Thymus (tissue), 14 donors: Measurements from ENCODE around the gene CALM1. TPM values are rescaled to one million over a fixed set of nuclear protein-coding genes. Genes with fewer than 3 reads are reported as not detected.

Experiments used
- DNase-seq, 9 donors: peaks; one replicate each; pipeline ENCODE4 v3.0.0-alpha.2; 2013; ENCODE audit warnings: low spot score in 9 of 9, low read depth in 6 of 9, missing footprints in 1 of 9
- H3K27ac ChIP-seq, 2 donors: one replicate each; pipeline ENCODE4 v1.5.1; 2013; ENCODE audit warnings: control low read depth in 1 of 2, low read depth in 1 of 2, low read length in 1 of 2, mild to moderate bottlenecking in 1 of 2, moderate library complexity in 1 of 2
- H3K27me3 ChIP-seq, 2 donors: one replicate each; pipeline ENCODE4 v1.5.1; 2013; ENCODE audit warnings: low read length in 1 of 2; ENCODE audit not compliant: control insufficient read depth in 2 of 2, insufficient read depth in 1 of 2
- H3K36me3 ChIP-seq, 2 donors: one replicate each; pipeline ENCODE4 v1.5.1; 2013; ENCODE audit warnings: low read length in 1 of 2, mild to moderate bottlenecking in 1 of 2, moderate library complexity in 1 of 2; ENCODE audit not compliant: control insufficient read depth in 2 of 2, insufficient read depth in 2 of 2
- H3K4me1 ChIP-seq, 2 donors: one replicate each; pipeline ENCODE4 v1.5.1; 2013; ENCODE audit warnings: low read length in 2 of 2; ENCODE audit not compliant: control insufficient read depth in 2 of 2, insufficient read depth in 2 of 2
- H3K4me3 ChIP-seq, 2 donors: one replicate each; pipeline ENCODE4 v1.5.1; 2013; ENCODE audit warnings: low read length in 2 of 2, control low read depth in 1 of 2, mild to moderate bottlenecking in 1 of 2
- H3K9me3 ChIP-seq, 2 donors: one replicate each; pipeline ENCODE4 v1.5.1; 2013; ENCODE audit warnings: low read length in 1 of 2, mild to moderate bottlenecking in 1 of 2; ENCODE audit not compliant: control insufficient read depth in 2 of 2, insufficient read depth in 1 of 2
- WGBS: extraction: QIAGEN DNeasy Blood & Tissue Kit; methylation state at CpG from one replicate; pipeline ENCODE4 v1.1.7; 2013; 5-methylcytosine and 5-hydroxymethylcytosine counted together
- long read RNA-seq, 10 donors: transcript quantifications; one replicate each; lab custom pipeline, GENCODE V29; 2026
- polyA plus RNA-seq: library from polyadenylated mRNA; stranded (reverse); fragments of 200-250 nt; gene quantifications from one replicate; pipeline ENCODE4 v1.2.3, GENCODE V29; 2013
- total RNA-seq: library from RNA; stranded (reverse); fragments of 120-200 nt; gene quantifications from one replicate; pipeline ENCODE4 v1.2.4, GENCODE V29; 2013
- donor health status: healthy.

The CALM1 gene
- total RNA-seq: 247 TPM
- polyA plus RNA-seq: 302 TPM
- long read RNA-seq, donor 1, full-length matches to known transcripts: 46 of 66 reads
- long read RNA-seq, donor 1, partial matches to known transcripts: 20 of 66 reads
- long read RNA-seq, donor 1, other reads (novel, unspliced or antisense): 0 of 66 reads
- long read RNA-seq, donor 2: 0 reads
- long read RNA-seq, donor 3, full-length matches to known transcripts: 474 of 808 reads
- long read RNA-seq, donor 3, partial matches to known transcripts: 323 of 808 reads
- long read RNA-seq, donor 3, other reads (novel, unspliced or antisense): 11 of 808 reads
- long read RNA-seq, donor 4, full-length matches to known transcripts: 299 of 395 reads
- long read RNA-seq, donor 4, partial matches to known transcripts: 96 of 395 reads
- long read RNA-seq, donor 4, other reads (novel, unspliced or antisense): 0 of 395 reads
- long read RNA-seq, donor 5, full-length matches to known transcripts: 634 of 1,010 reads
- long read RNA-seq, donor 5, partial matches to known transcripts: 368 of 1,010 reads
- long read RNA-seq, donor 5, other reads (novel, unspliced or antisense): 8 of 1,010 reads
- long read RNA-seq, donor 6, full-length matches to known transcripts: 222 of 313 reads
- long read RNA-seq, donor 6, partial matches to known transcripts: 91 of 313 reads
- long read RNA-seq, donor 6, other reads (novel, unspliced or antisense): 0 of 313 reads
- long read RNA-seq, donor 7, full-length matches to known transcripts: 424 of 586 reads
- long read RNA-seq, donor 7, partial matches to known transcripts: 154 of 586 reads
- long read RNA-seq, donor 7, other reads (novel, unspliced or antisense): 8 of 586 reads
- long read RNA-seq, donor 8, full-length matches to known transcripts: 146 of 236 reads
- long read RNA-seq, donor 8, partial matches to known transcripts: 90 of 236 reads
- long read RNA-seq, donor 8, other reads (novel, unspliced or antisense): 0 of 236 reads
- long read RNA-seq, donor 9, full-length matches to known transcripts: 192 of 280 reads
- long read RNA-seq, donor 9, partial matches to known transcripts: 88 of 280 reads
- long read RNA-seq, donor 9, other reads (novel, unspliced or antisense): 0 of 280 reads
- long read RNA-seq, donor 10, full-length matches to known transcripts: 361 of 506 reads
- long read RNA-seq, donor 10, partial matches to known transcripts: 145 of 506 reads
- long read RNA-seq, donor 10, other reads (novel, unspliced or antisense): 0 of 506 reads

DNA sequence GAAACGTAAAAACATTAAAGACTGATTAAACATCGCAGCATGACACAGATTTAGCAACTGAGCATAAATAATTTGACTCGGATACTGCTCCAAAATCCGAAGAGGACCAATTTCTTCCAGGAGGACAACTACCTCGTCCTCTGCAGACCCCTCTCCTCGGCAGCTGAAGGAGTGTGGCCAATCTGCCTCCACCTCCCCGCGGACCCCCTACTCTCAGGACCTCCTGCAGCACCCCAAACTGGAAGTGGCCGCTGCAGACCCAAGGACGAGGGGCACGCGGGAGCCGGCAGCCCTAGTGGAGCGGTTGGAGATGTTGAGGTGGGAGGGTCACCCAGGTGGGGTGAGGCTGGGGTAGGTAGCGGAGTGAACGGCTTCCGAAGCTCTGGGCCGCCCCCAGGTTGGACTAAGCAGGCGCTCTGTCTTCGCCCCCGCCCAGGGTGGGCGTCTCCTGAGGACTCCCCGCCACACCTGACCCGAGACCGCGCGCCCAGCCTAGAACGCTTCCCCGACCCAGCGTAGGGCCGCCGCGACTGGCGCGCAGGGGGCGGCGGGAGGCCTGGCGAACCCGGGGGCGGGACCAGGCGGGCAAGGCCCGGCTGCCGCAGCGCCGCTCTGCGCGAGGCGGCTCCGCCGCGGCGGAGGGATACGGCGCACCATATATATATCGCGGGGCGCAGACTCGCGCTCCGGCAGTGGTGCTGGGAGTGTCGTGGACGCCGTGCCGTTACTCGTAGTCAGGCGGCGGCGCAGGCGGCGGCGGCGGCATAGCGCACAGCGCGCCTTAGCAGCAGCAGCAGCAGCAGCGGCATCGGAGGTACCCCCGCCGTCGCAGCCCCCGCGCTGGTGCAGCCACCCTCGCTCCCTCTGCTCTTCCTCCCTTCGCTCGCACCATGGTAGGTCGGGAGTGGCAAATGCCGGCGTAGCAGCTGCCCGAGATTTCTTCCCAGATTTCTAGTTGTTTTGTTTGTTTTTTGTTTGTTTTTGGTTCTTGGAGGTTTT, at the start of gene CALM1:
Gene CALM1, plus strand, starts transcription at position 689 of the 999 bp plus-strand sequence. Its CDS starts 202 bp downstream, at position 891.
- Histone ChIP-seq H3K36me3 (peaks cover 10 to 17% of the 10 kb centered on the region in 2 donors), H3K4me3 (peak within 1 kb of the TSS; percentile 92 to 93), H3K9me3 (no peaks in the 10 kb centered on the region), H3K27ac (peak within 1 kb of the TSS; percentile 97 to 98), H3K4me1 (peaks cover 9 to 22% of the 10 kb centered on the region in 2 donors), H3K27me3 (peaks cover 0 to 3% of the 10 kb centered on the region in 2 donors)
- WGBS: 2% methylated on average over 89 of the region's 89 CpGs
- DNase-seq: peak; percentile 88 to 99 (median 96)

- Histone ChIP-seq H3K27ac (no peak overlapping the region), H3K4me3 (no peak overlapping the region), H3K36me3 (no peaks in the 10 kb centered on the region), H3K9me3 (no peaks in the 10 kb centered on the region), H3K27me3 (peaks cover 0 to 2% of the 10 kb centered on the region in 2 donors), H3K4me1 (no peaks in the 10 kb centered on the region)
- WGBS: 97% methylated on average over 2 of the region's 2 CpGs
- DNase-seq: no peak
These were observed 48.6 kb upstream of the CALM1 start for GRCh38 chr14:90348270-90348669.

GRCh38 chr14:90349739-90350138, 47.1 kb upstream of the CALM1 start:
- H3K4me1 ChIP-seq: no peaks in the 10 kb centered on the region
- H3K27ac ChIP-seq: no peak overlapping the region
- WGBS: 91% methylated on average over 4 of the region's 4 CpGs
- no peaks in the 10 kb centered on the region for H3K9me3 ChIP-seq
- no peaks in the 10 kb centered on the region for H3K36me3 ChIP-seq
- no peak overlapping the region for H3K4me3 ChIP-seq
- DNase-seq: no peak
- peaks cover 0 to 2% of the 10 kb centered on the region in 2 donors for H3K27me3 ChIP-seq

DNA sequence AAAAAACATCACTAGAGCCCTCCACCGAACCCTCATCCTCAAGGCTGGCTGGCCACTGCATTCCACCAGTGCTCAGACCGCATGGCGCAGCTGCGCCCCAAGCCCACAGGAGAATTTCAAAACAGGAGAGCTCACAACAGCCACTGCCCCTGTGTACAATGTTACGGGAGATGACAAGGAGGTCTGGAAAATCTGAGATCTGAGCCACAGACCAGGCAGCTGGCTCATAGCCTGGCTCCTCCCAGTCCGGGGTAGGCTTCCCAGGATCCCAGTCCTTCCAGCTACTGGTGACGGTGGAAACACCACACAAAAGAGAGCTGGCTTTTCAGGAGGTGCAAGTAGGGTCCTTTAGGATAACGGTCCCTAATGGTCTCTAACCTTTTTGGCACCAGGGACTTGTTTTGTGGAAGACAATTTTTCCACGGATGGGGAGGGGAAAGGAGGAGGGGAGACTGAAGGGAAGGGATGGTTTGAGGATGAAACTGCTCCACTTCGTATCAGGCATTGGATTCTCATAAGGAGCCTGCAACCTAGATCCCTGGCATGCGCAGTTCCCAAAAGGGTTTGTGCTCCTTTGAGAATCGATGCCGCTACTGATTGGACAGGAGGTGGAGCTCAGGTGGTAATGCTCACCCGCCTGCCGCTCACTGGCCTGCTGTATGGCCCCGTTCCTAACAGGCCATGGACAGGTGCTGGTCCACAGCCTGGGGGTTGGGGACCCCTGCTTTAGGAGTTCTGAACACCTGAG, 42.1 kb upstream of the CALM1 start:
- Histone ChIP-seq H3K27me3 (no peaks in the 10 kb centered on the region), H3K27ac (no peak overlapping the region), H3K36me3 (no peaks in the 10 kb centered on the region), H3K9me3 (no peaks in the 10 kb centered on the region), H3K4me1 (no peaks in the 10 kb centered on the region), H3K4me3 (no peak overlapping the region)
- WGBS: 88% methylated on average over 16 of the region's 16 CpGs
- DNase-seq: no peak

DNA sequence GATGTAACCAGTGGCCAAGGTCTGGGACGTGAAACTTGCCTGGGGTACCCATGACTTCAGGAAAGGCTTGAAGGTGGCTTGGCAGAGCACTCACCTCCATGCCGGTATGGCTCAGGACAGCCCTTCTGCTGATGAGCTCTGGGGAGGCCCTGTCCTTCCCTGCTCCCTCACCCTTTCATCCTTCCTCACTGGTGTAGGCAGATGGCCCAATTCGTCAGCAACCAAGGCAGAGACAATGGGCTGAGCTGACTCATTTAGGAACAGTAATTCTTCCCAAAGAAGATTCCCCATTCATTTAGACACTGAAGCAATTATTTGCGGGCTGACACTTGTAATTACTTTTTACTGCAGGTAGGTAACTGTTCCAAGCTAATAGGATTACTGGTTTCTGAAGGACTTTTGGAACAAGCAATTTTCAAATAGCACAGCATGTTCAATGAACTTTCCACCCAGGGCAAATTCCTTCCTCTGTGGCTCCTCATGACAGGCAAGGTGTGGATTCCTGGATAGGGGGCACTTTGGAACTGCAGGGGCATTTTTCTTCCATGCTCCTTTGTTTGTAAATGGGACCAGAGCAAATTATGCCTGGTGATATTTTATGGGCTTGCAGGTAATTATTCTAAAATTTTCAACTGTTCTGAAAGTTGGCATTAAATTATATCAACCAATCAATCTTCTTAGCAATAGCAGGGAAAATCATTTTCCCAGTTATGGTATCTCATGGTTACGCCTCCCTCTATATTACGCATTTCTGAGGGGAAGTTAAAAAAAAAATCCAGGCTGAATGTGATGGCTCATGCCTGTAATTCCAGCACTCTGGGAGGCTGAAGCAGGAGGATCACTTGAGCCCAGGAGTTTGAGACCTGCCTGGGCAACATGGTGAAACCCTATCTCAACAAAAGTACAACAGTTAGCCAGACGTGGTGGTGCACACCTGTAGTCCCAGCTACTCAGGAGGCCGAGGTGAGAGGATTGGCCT, 41.0 kb upstream of the CALM1 start:
- DNase-seq: no peak
- no peaks in the 10 kb centered on the region for H3K36me3 ChIP-seq
- H3K4me3 ChIP-seq: no peak overlapping the region
- no peaks in the 10 kb centered on the region for H3K4me1 ChIP-seq
- no peaks in the 10 kb centered on the region for H3K9me3 ChIP-seq
- H3K27ac ChIP-seq: no peak overlapping the region
- H3K27me3 ChIP-seq: no peaks in the 10 kb centered on the region
- 95% methylated on average over 8 of the region's 8 CpGs for WGBS

GRCh38 chr14:90356925-90357324, 39.9 kb upstream of the CALM1 start:
- no peaks in the 10 kb centered on the region for H3K36me3 ChIP-seq
- H3K4me3 ChIP-seq: no peak overlapping the region
- no peaks in the 10 kb centered on the region for H3K27me3 ChIP-seq
- WGBS: 98% methylated on average over 1 of the region's 1 CpG
- no peaks in the 10 kb centered on the region for H3K9me3 ChIP-seq
- no peaks in the 10 kb centered on the region for H3K4me1 ChIP-seq
- DNase-seq: no peak
- no peak overlapping the region for H3K27ac ChIP-seq

DNA sequence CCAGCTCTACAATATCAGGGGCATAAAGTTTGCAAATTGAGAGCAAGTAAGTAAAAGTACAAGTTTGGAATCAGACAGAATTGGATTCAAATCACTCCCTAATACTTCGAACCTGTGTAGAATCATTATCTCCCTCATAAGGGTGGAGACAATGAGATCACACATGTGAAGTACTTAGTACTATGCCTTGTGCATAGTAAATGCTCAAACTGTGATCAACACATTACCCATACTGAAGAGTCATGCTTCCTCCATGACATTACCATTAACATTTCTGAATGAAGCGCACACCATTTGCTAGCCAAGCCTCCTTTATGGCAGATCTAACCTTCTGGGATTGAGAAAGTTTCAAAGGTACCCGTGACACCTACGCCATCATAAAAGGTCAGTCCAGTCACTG, 38.5 kb upstream of the CALM1 start:
- Histone ChIP-seq H3K4me1 (no peaks in the 10 kb centered on the region), H3K4me3 (no peak overlapping the region), H3K27me3 (peaks cover 0 to 2% of the 10 kb centered on the region in 2 donors), H3K36me3 (no peaks in the 10 kb centered on the region), H3K9me3 (no peaks in the 10 kb centered on the region), H3K27ac (no peak overlapping the region)
- DNase-seq: no peak
- WGBS: 97% methylated on average over 4 of the region's 4 CpGs
